PFSK-1 (cell line): ENCODE measurements around the gene NCOA3.

Experiments used
- FOXP2 ChIP-seq: optimal IDR thresholded peaks from 2 replicates; pipeline ENCODE3; 2011; ENCODE audit warnings: borderline replicate concordance, control low read depth, inconsistent platforms; ENCODE audit not compliant: insufficient read depth; ENCODE audit errors: extremely low read length, extremely low read depth
- POLR2AphosphoS5 ChIP-seq: IDR thresholded peaks from 2 replicates; pipeline ENCODE4 v1.6.1; 2012; ENCODE audit warnings: low read depth, mild to moderate bottlenecking, control low read depth, low read length, moderate library complexity
- SIN3A ChIP-seq: IDR thresholded peaks from 2 replicates; pipeline ENCODE4 v1.6.1; 2012; ENCODE audit warnings: mild to moderate bottlenecking, low read length, moderate library complexity, borderline replicate concordance; ENCODE audit not compliant: insufficient read depth
- TAF1 ChIP-seq: IDR thresholded peaks from 2 replicates; pipeline ENCODE4 v1.6.1; 2012; ENCODE audit warnings: low read length, control low read depth, borderline replicate concordance; ENCODE audit not compliant: insufficient read depth
- TF ChIP-seq, protein P1 (sequence below), 2 experiments: IDR thresholded peaks; 2 replicates each; pipeline versions ENCODE4 v1.6.1 to v1.8.0; 2011 to 2012; ENCODE audit warnings: low read depth in 2 of 2, low read length in 2 of 2, control low read depth in 1 of 2, inconsistent platforms in 1 of 2, mild to moderate bottlenecking in 1 of 2, moderate library complexity in 1 of 2; ENCODE audit not compliant: insufficient read depth in 1 of 2

Gene NCOA3

DNA sequence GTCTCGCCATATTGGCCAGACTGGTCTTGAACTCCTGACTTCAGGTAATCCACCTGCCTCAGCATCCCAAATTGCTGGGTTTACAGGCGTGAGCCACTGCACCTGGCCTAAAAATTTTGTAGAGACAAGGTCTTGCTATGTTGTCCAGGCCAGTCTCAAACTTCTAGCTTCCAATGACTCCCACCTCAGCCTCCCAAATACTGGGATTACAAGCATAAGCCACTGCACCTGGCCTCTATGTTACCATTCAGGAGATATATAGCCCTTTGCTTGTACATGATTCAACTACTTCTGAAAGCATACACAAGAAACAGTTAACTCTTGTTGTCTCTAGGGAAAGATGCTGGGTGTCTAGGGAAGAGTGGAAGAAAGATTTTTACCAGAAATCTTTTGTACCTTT lies 19.0 kb upstream of the NCOA3 start:
- TF ChIP-seq SIN3A (no peak), POLR2AphosphoS5 (no peak), TAF1 (no peak)
- TF ChIP-seq, protein P1, sequence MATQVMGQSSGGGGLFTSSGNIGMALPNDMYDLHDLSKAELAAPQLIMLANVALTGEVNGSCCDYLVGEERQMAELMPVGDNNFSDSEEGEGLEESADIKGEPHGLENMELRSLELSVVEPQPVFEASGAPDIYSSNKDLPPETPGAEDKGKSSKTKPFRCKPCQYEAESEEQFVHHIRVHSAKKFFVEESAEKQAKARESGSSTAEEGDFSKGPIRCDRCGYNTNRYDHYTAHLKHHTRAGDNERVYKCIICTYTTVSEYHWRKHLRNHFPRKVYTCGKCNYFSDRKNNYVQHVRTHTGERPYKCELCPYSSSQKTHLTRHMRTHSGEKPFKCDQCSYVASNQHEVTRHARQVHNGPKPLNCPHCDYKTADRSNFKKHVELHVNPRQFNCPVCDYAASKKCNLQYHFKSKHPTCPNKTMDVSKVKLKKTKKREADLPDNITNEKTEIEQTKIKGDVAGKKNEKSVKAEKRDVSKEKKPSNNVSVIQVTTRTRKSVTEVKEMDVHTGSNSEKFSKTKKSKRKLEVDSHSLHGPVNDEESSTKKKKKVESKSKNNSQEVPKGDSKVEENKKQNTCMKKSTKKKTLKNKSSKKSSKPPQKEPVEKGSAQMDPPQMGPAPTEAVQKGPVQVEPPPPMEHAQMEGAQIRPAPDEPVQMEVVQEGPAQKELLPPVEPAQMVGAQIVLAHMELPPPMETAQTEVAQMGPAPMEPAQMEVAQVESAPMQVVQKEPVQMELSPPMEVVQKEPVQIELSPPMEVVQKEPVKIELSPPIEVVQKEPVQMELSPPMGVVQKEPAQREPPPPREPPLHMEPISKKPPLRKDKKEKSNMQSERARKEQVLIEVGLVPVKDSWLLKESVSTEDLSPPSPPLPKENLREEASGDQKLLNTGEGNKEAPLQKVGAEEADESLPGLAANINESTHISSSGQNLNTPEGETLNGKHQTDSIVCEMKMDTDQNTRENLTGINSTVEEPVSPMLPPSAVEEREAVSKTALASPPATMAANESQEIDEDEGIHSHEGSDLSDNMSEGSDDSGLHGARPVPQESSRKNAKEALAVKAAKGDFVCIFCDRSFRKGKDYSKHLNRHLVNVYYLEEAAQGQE (IDR thresholded peaks at IDR 0.05; ENCODE audit: insufficient read depth in 1 of 2, low read depth in 2 of 2, low read length in 2 of 2) = no peak

DNA sequence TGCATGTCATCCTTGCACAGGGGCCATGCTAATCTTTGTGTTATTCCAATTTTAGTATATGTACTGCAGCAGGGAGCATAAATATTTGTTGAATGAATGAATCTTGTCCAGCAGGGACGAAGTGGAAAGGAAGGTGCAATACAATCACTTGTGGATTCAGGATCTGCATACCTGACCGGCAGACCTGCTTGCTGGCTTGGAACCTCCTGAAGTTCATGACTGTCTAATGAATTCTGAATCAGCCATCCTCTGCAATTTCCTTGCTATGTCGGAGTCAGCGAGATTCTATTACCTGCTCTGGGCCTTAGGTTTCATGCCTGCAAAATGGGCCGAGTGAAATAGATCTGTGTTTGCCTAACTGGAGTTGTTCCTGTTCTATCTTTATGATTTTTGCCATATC lies 17.4 kb upstream of the NCOA3 start:
- TF ChIP-seq SIN3A (no peak), FOXP2 (no peak), POLR2AphosphoS5 (no peak), TAF1 (no peak)
- TF ChIP-seq, protein P1 (IDR thresholded peaks at IDR 0.05; ENCODE audit: insufficient read depth in 1 of 2, low read depth in 2 of 2, low read length in 2 of 2) = no peak

DNA sequence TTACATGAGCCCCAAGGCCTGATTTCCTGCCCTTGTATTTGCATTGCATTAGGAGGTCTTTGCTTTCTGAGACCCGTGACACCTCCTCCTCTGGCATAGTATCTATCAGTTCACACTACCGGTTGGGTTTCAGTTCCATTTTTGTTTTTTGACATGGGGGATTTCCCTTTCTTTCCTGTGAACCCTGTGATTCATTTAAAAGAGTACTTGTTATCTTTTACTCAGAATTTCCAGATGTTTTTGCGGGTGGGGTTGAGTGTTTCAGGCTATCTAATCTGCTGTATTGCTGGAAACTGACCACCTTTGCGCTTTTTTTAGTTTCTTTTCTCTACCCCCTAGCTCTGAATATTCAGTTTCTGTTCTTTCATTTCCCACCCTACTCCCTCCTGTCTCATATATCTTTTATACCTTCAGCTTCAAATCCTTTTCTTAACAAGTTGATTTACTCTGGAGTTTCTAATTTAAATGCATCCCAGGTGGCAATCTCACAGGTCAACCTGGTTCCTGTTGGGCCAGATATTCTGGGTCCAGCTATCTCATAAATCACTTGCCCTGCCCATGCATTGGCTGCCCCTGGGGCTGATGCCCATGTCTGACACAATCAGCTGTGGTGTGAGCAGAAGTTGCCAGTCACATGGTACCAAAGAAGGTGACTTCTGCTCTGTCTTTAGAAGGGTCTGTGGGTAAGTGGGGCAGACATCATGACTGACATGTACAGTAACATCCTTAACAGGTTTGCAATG lies 14.3 kb upstream of the NCOA3 start:
- no peak for TF ChIP-seq POLR2AphosphoS5

DNA sequence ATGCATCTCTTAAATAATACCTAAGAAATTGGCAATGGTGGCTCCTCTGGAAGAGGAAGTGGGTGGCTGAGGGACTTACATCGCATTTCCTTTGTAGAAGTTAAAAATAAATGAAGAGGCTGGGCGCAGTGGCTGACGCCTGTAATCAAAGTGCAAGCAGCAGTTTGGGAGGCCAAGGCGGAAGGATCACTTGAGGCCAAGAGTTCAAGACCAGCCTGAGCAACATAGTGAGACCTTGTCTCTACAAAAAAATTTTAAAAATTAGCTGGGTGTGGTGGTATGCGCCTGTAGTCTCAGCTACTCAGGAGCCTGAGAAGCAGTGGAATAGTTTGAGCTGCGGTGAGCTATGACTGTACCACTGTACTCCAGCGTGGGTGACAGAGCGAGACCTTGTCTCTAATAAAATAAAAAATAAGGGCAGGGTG lies 12.2 kb upstream of the NCOA3 start:
- TF ChIP-seq FOXP2 (no peak), POLR2AphosphoS5 (no peak), TAF1 (no peak), SIN3A (no peak)
- TF ChIP-seq, protein P1 (IDR thresholded peaks at IDR 0.05; ENCODE audit: insufficient read depth in 1 of 2, low read depth in 2 of 2, low read length in 2 of 2) = no peak

DNA sequence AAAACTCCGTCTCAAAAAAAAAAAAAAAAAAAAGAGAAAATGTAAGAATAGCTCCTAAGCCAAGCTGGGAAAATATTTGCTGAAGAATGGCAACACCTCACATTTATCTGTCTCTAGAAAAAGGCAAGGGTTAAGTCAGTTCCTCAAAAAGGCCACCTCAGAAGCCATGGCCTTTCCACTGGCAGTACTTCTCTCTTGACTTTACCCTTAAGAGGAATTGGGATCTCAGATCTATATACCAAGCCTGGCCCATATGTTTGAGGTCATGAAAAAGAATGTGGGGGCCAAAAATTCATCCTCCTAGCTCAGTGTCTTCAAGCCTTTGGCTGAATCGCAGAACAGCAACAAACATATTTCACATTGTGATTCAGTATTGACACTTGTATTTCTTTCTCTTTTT lies 10.9 kb upstream of the NCOA3 start:
- TF ChIP-seq, protein P1 (IDR thresholded peaks at IDR 0.05; ENCODE audit: insufficient read depth in 1 of 2, low read depth in 2 of 2, low read length in 2 of 2) = no peak
- TF ChIP-seq FOXP2 (no peak), POLR2AphosphoS5 (no peak), TAF1 (no peak), SIN3A (no peak)
